Measurements from ENCODE around the gene GRAMD1A. TPM values are rescaled to one million over a fixed set of nuclear protein-coding genes. Genes with fewer than 3 reads are reported as not detected.
A peak's percentile ranks its signal among the peaks of the same experiment; 100 is the strongest.
"Not testable (repeated sequence)": the region's sequence is repeated elsewhere in the genome, so short reads cannot be mapped to it uniquely, and the experiment has no call there.

The GRAMD1A gene
- total RNA-seq, 2 donors from 2014 or later: 123 to 183 TPM

- Mint-ChIP-seq H3K36me3 (ENCODE audit: low read depth) (peaks cover 43% of the 10 kb centered on the region), H3K4me3 (peak overlapping the region; percentile 25)
- ATAC-seq (replicated peaks); H3K9me3 Mint-ChIP-seq; H3K27ac Mint-ChIP-seq; H3K4me1 Mint-ChIP-seq; H3K27me3 Mint-ChIP-seq: not testable (repeated sequence)
Observed at GRCh38 chr19:35029275-35029736, 29.2 kb downstream of the GRAMD1A start.

GRCh38 chr19:35029737-35030256 lies 29.7 kb downstream of the GRAMD1A start:
- peak overlapping the region; percentile 25 for H3K4me3 Mint-ChIP-seq
- H3K27me3 Mint-ChIP-seq: peaks cover 10% of the 10 kb centered on the region
- peaks cover 38% of the 10 kb centered on the region for H3K36me3 Mint-ChIP-seq (ENCODE audit: low read depth)
- H3K9me3 Mint-ChIP-seq: no peaks in the 10 kb centered on the region
- peaks cover 5% of the 10 kb centered on the region for H3K4me1 Mint-ChIP-seq
- no peak overlapping the region for H3K27ac Mint-ChIP-seq
- ATAC-seq (replicated peaks): peak; percentile 17

GRCh38 chr19:35030257-35031071 lies 30.3 kb downstream of the GRAMD1A start, which contains the start of gene SCN1B:
SCN1B (plus strand) TSS chr19:35030470; CDS start chr19:35030821, 351 bp downstream.
- peaks cover 5% of the 10 kb centered on the region for H3K4me1 Mint-ChIP-seq
- no peaks in the 10 kb centered on the region for H3K9me3 Mint-ChIP-seq
- H3K27ac Mint-ChIP-seq: peak within 1 kb of the TSS; percentile 15
- peaks cover 31% of the 10 kb centered on the region for H3K36me3 Mint-ChIP-seq (ENCODE audit: low read depth)
- peak; percentile 83 for ATAC-seq (replicated peaks)
- peak within 1 kb of the TSS; percentile 58 for H3K4me3 Mint-ChIP-seq
- H3K27me3 Mint-ChIP-seq: peaks cover 10% of the 10 kb centered on the region

- Mint-ChIP-seq H3K4me1 (peaks cover 5% of the 10 kb centered on the region), H3K9me3 (no peaks in the 10 kb centered on the region), H3K27ac (peak overlapping the region; percentile 15), H3K4me3 (peak overlapping the region; percentile 58), H3K27me3 (peaks cover 10% of the 10 kb centered on the region), H3K36me3 (ENCODE audit: low read depth) (peaks cover 23% of the 10 kb centered on the region)
- no peak for ATAC-seq (replicated peaks)
Observed at GRCh38 chr19:35031072-35031881, 31.2 kb downstream of the GRAMD1A start.

- Mint-ChIP-seq H3K27me3 (peaks cover 10% of the 10 kb centered on the region), H3K27ac (no peak overlapping the region), H3K4me3 (no peak overlapping the region), H3K36me3 (ENCODE audit: low read depth) (peaks cover 12% of the 10 kb centered on the region), H3K9me3 (no peaks in the 10 kb centered on the region), H3K4me1 (peaks cover 5% of the 10 kb centered on the region)
- no peak for ATAC-seq (replicated peaks)
Observed at GRCh38 chr19:35032356-35032865, 32.3 kb downstream of the GRAMD1A start.

- H3K9me3 Mint-ChIP-seq: no peaks in the 10 kb centered on the region
- ATAC-seq (replicated peaks): no peak
- peaks cover 10% of the 10 kb centered on the region for H3K27me3 Mint-ChIP-seq
- H3K4me1 Mint-ChIP-seq: peaks cover 5% of the 10 kb centered on the region
- H3K36me3 Mint-ChIP-seq (ENCODE audit: low read depth): peaks cover 2% of the 10 kb centered on the region
- no peak overlapping the region for H3K4me3 Mint-ChIP-seq
- H3K27ac Mint-ChIP-seq: no peak overlapping the region
Observed at GRCh38 chr19:35033067-35034004, 33.2 kb downstream of the GRAMD1A start.

- H3K27me3 Mint-ChIP-seq: peaks cover 10% of the 10 kb centered on the region
- no peak for ATAC-seq (replicated peaks)
- H3K4me3 Mint-ChIP-seq: no peak overlapping the region
- H3K36me3 Mint-ChIP-seq (ENCODE audit: low read depth): no peaks in the 10 kb centered on the region
- H3K9me3 Mint-ChIP-seq: no peaks in the 10 kb centered on the region
- H3K4me1 Mint-ChIP-seq: peaks cover 5% of the 10 kb centered on the region
- H3K27ac Mint-ChIP-seq: no peak overlapping the region
Observed at GRCh38 chr19:35034005-35034502, 33.9 kb downstream of the GRAMD1A start.

GRCh38 chr19:35034588-35035382 lies 34.7 kb downstream of the GRAMD1A start:
- H3K27me3 Mint-ChIP-seq: peaks cover 10% of the 10 kb centered on the region
- no peaks in the 10 kb centered on the region for H3K9me3 Mint-ChIP-seq
- H3K36me3 Mint-ChIP-seq (ENCODE audit: low read depth): no peaks in the 10 kb centered on the region
- ATAC-seq (replicated peaks): no peak
- no peak overlapping the region for H3K27ac Mint-ChIP-seq
- no peak overlapping the region for H3K4me3 Mint-ChIP-seq
- peaks cover 5% of the 10 kb centered on the region for H3K4me1 Mint-ChIP-seq

- H3K36me3 Mint-ChIP-seq (ENCODE audit: low read depth): no peaks in the 10 kb centered on the region
- no peak for ATAC-seq (replicated peaks)
- no peak overlapping the region for H3K4me3 Mint-ChIP-seq
- peaks cover 8% of the 10 kb centered on the region for H3K4me1 Mint-ChIP-seq
- H3K27me3 Mint-ChIP-seq: peaks cover under 1% of the 10 kb centered on the region
- H3K9me3 Mint-ChIP-seq: no peaks in the 10 kb centered on the region
- H3K27ac Mint-ChIP-seq: no peak overlapping the region
Observed at GRCh38 chr19:35037716-35038622, 37.8 kb downstream of the GRAMD1A start.

- Mint-ChIP-seq H3K27me3 (no peaks in the 10 kb centered on the region), H3K4me1 (peaks cover 8% of the 10 kb centered on the region), H3K4me3 (no peak overlapping the region), H3K27ac (no peak overlapping the region), H3K36me3 (ENCODE audit: low read depth) (no peaks in the 10 kb centered on the region), H3K9me3 (no peaks in the 10 kb centered on the region)
- no peak for ATAC-seq (replicated peaks)
Observed at GRCh38 chr19:35038623-35039512, 38.7 kb downstream of the GRAMD1A start.

Measured in activated T-helper 17 cell treated with anti-CD3 and anti-CD28 coated beads, Interleukin-2, amount 50 U/mL, for 72 hours (primary cell).